HG02588 (cell line): ENCODE results near the gene KRT80.

Experiments used
- ATAC-seq: cut with Tn5 transposase; IDR thresholded peaks from one replicate; pipeline ENCODE4 v1.9.1; 2021; ENCODE audit warnings: mild to moderate bottlenecking, moderate library complexity; ENCODE audit not compliant: unreplicated experiment

The KRT80 gene

GRCh38 chr12:52199294-52199919 lies 7.6 kb upstream of the KRT80 start:
- ATAC-seq = no peak

GRCh38 chr12:52198454-52199215 lies 6.8 kb upstream of the KRT80 start:
- no peak for ATAC-seq

- no peak for ATAC-seq
Observed at GRCh38 chr12:52197371-52198231, 5.8 kb upstream of the KRT80 start.

GRCh38 chr12:52195065-52195730 lies 3.4 kb upstream of the KRT80 start:
- no peak for ATAC-seq

GRCh38 chr12:52193991-52194390 lies 2.2 kb upstream of the KRT80 start:
- ATAC-seq = no peak

- ATAC-seq = no peak
Observed at GRCh38 chr12:52193532-52193931, 1.7 kb upstream of the KRT80 start.

- ATAC-seq = no peak
Observed at GRCh38 chr12:52190860-52191729, 719 bp downstream of the KRT80 start.

- ATAC-seq = no peak
Observed at GRCh38 chr12:52189376-52190174, 2.2 kb downstream of the KRT80 start.

- ATAC-seq = no peak
Observed at GRCh38 chr12:52188658-52189057, 3.2 kb downstream of the KRT80 start.

GRCh38 chr12:52187640-52188039 lies 4.2 kb downstream of the KRT80 start:
- ATAC-seq = no peak

GRCh38 chr12:52187206-52187605 lies 4.6 kb downstream of the KRT80 start:
- ATAC-seq = no peak

GRCh38 chr12:52186118-52186840 lies 5.5 kb downstream of the KRT80 start:
- ATAC-seq = no peak

GRCh38 chr12:52185400-52185967 lies 6.3 kb downstream of the KRT80 start:
- no peak for ATAC-seq

GRCh38 chr12:52184813-52185212 lies 7.0 kb downstream of the KRT80 start:
- ATAC-seq = no peak

GRCh38 chr12:52183971-52184370 lies 7.8 kb downstream of the KRT80 start:
- ATAC-seq = no peak

GRCh38 chr12:52183544-52183910 lies 8.3 kb downstream of the KRT80 start:
- no peak for ATAC-seq

- ATAC-seq = no peak
Observed at GRCh38 chr12:52182898-52183543, 8.8 kb downstream of the KRT80 start.

- ATAC-seq = no peak
Observed at GRCh38 chr12:52182384-52182783, 9.4 kb downstream of the KRT80 start.
